BE2C (cell line): ENCODE data around the gene GOLIM4.
A peak's percentile ranks its signal among the peaks of the same experiment; 100 is the strongest.

ENCODE experiments used
- DNase-seq: peaks from one replicate; pipeline ENCODE4 v3.0.0-alpha.2; 2020
- H3K27me3 ChIP-seq: fragments of 250-450 bp; sonication (Bioruptor Pico); 2 replicates; pipeline ENCODE4 v1.5.1; 2020; ENCODE audit warnings: mild to moderate bottlenecking
- H3K36me3 ChIP-seq: fragments of 250-450 bp; sonication (Bioruptor Pico); 2 replicates; pipeline ENCODE4 v1.5.1; 2020; ENCODE audit warnings: mild to moderate bottlenecking
- H3K4me1 ChIP-seq: fragments of 250-450 bp; sonication (Bioruptor Pico); 2 replicates; pipeline ENCODE4 v1.5.1; 2020
- H3K4me3 ChIP-seq: 2 replicates; pipeline ENCODE4 v1.5.1; 2011; ENCODE audit warnings: low read depth, low read length
- H3K9me3 ChIP-seq: fragments of 250-450 bp; sonication (Bioruptor Pico); 2 replicates; pipeline ENCODE4 v1.5.1; 2020
- TF ChIP-seq, protein P1 (sequence below): IDR thresholded peaks from 2 replicates; pipeline ENCODE4 v1.5.1; 2012; ENCODE audit warnings: mild to moderate bottlenecking, low read depth, low read length

The GOLIM4 gene

DNA sequence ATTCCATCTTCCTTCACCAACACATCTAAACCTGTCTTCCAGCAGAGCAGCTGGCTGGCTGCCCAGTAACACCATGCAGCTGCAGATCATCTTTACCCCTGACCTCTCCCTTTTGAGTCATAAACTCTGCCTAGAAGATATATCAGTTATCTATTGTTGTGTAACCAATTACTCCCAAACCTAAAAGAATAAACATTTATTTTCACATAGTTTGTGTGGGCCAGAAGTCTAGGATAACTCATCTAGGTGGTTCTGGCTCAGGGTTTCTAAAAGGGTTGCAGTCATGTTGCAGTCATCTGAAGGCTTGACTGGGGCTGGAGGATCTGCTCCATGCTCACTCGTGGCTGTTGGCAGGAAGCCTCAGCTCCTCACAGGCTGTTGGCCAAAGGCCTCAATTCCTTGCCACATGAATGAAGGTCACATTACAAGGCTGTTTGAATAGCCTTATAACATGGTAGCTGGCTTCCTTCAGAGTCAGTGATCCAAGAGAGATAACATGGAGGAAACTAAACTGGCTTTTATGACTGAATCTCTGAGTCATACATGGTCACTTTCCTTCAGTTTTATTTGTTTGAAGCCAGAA is 92.8 kb downstream of the GOLIM4 start:
- Histone ChIP-seq H3K4me1 (no peaks in the 10 kb centered on the region), H3K9me3 (no peaks in the 10 kb centered on the region), H3K36me3 (no peaks in the 10 kb centered on the region), H3K4me3 (no peak overlapping the region), H3K27me3 (no peaks in the 10 kb centered on the region)
- TF ChIP-seq, protein P1, sequence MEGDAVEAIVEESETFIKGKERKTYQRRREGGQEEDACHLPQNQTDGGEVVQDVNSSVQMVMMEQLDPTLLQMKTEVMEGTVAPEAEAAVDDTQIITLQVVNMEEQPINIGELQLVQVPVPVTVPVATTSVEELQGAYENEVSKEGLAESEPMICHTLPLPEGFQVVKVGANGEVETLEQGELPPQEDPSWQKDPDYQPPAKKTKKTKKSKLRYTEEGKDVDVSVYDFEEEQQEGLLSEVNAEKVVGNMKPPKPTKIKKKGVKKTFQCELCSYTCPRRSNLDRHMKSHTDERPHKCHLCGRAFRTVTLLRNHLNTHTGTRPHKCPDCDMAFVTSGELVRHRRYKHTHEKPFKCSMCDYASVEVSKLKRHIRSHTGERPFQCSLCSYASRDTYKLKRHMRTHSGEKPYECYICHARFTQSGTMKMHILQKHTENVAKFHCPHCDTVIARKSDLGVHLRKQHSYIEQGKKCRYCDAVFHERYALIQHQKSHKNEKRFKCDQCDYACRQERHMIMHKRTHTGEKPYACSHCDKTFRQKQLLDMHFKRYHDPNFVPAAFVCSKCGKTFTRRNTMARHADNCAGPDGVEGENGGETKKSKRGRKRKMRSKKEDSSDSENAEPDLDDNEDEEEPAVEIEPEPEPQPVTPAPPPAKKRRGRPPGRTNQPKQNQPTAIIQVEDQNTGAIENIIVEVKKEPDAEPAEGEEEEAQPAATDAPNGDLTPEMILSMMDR, result no peak
- DNase-seq, result peak; percentile 41

DNA sequence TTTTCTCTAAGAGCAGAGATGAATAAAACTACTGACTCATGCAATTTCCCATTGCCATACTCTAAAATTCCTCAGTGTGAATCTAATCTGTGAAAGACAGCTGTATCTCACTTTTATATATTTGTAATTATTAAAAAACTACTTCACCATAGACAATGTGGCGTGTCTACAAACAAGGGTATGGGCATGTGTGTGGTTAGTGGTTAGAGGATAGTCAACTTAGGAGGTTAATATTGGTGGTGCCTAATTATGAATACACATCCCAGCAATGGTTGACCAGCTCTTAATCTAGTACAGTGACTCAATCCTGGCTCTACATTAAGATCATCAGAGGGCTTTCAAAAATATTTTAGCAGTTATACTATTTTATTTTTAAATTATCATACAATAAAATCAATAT is 94.5 kb downstream of the GOLIM4 start:
- H3K36me3 ChIP-seq, result no peaks in the 10 kb centered on the region
- no peak overlapping the region for H3K4me3 ChIP-seq
- TF ChIP-seq, protein P1, result no peak
- DNase-seq, result no peak
- H3K9me3 ChIP-seq, result no peaks in the 10 kb centered on the region
- H3K4me1 ChIP-seq, result no peaks in the 10 kb centered on the region
- no peaks in the 10 kb centered on the region for H3K27me3 ChIP-seq

DNA sequence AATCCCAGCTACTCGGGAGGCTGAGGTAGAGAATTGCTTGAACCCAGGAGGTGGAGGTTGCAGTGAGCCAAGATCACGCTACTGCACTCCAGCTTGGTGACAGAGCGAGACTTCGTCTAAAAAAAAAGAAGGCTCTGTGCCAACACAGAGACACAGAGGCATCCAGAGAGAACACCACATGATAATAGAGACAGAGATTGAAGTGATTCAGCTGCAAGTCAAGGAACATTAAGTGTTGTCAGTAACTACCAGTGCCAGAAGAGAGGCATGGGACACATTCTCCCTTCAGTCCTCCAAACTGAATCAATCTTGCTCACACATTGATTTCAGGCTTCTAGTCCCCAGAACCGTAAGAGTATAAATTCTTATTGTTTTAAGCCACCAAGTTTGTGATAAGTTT is 97.5 kb downstream of the GOLIM4 start:
- TF ChIP-seq, protein P1, result no peak
- Histone ChIP-seq H3K27me3 (peaks cover 4% of the 10 kb centered on the region; the same call in 1 of the 2 replicates), H3K36me3 (no peaks in the 10 kb centered on the region), H3K4me3 (no peak overlapping the region), H3K9me3 (no peaks in the 10 kb centered on the region), H3K4me1 (no peaks in the 10 kb centered on the region)
- DNase-seq, result no peak

DNA sequence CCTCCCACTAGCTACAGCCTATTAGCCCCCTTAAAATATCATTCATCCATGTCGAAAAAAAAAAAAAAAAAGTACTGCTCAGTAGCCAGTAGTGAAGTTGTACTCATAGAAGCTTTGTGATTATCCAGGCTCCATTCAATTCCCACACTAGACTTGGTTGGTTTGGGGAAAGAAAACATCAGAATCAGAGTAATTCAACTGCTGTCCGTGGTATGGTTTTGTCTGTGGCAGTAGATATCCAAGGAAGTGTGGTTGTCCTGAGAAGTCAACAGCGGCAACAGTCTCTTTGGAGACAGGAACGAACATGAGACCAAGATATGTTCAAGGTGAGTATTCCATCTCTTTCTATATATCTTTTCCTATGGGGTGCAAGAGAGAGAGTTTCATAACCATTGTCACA is 99.2 kb downstream of the GOLIM4 start:
- Histone ChIP-seq H3K4me3 (no peak overlapping the region), H3K9me3 (no peaks in the 10 kb centered on the region), H3K27me3 (peaks cover 5% of the 10 kb centered on the region), H3K4me1 (no peaks in the 10 kb centered on the region), H3K36me3 (no peaks in the 10 kb centered on the region)
- TF ChIP-seq, protein P1, result no peak
- DNase-seq, result no peak

DNA sequence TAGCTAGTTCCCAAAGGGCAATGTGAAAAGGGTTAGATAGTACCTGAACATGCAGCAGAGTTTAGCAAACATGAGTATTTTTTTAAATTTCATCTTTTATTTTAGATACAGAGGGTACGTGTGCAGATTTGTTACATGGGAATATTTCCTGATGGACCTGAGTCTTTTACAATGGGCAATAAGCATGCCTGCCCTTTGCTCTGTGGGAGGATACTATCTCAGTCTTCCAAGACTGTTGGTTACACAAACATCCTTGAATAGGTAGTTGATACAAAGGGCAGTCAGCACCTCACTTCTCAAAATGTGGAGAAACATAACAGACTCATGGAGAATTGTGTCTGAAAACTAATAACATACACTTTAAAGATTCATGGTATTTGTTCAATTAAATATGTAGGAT is 103.3 kb downstream of the GOLIM4 start:
- no peak for DNase-seq
- TF ChIP-seq, protein P1, result no peak
- H3K27me3 ChIP-seq, result peaks cover 18% of the 10 kb centered on the region

DNA sequence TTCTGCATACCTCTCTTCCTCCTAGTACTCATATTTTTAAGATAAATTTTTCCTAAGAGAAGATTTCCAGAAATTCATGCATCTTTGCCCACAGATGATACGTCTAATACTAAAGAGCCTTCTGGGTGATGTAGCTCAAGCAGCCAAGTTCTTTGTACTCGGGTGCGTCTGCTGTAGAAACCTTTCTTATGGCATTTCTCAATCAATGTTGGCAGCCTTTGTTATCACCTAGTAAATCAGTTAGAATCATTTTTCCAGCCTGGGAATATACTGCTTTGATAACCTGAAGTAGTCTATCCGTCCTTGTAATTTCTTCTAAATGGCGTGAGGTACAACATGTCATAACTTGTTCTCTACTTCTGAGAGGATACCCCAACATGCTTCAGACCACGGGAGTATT is 104.5 kb downstream of the GOLIM4 start:
- H3K4me1 ChIP-seq, result no peaks in the 10 kb centered on the region
- no peak for DNase-seq
- peaks cover 18% of the 10 kb centered on the region for H3K27me3 ChIP-seq
- TF ChIP-seq, protein P1, result no peak
- H3K36me3 ChIP-seq, result no peaks in the 10 kb centered on the region
- H3K4me3 ChIP-seq, result no peak overlapping the region
- no peaks in the 10 kb centered on the region for H3K9me3 ChIP-seq

More for the DNA sequence above, 103.3 kb downstream of the GOLIM4 start:
- no peaks in the 10 kb centered on the region for H3K36me3 ChIP-seq
- H3K4me3 ChIP-seq, result no peak overlapping the region
- no peaks in the 10 kb centered on the region for H3K4me1 ChIP-seq
- no peaks in the 10 kb centered on the region for H3K9me3 ChIP-seq
